ENCODE results near the gene NIF3L1. TPM values are rescaled to one million over a fixed set of nuclear protein-coding genes. Genes with fewer than 3 reads are reported as not detected.

Gene NIF3L1
- total RNA-seq, 1 experiment from 2014 or later = 38.4 TPM

- Mint-ChIP-seq H3K27me3 (ENCODE audit: unreplicated experiment) (no peaks in the 10 kb centered on the region), H3K27ac (ENCODE audit: unreplicated experiment) (peak overlapping the region; percentile 97), H3K9me3 (ENCODE audit: low read depth, unreplicated experiment) (no peaks in the 10 kb centered on the region), H3K4me1 (ENCODE audit: low read depth, unreplicated experiment) (peaks cover 36% of the 10 kb centered on the region), H3K36me3 (ENCODE audit: insufficient read depth, unreplicated experiment) (peaks cover 73% of the 10 kb centered on the region), H3K4me3 (ENCODE audit: low read depth, unreplicated experiment) (no peak overlapping the region)
- BruUV-seq (replicated peaks) = no TSS peak
- TF ChIP-seq CTCF (IDR thresholded peaks at IDR 0.05; ENCODE audit: unreplicated experiment) = no peak
- intact Hi-C loops (cut with micrococcal nuclease; ENCODE audit: unreplicated experiment) = loop anchor here (1.0 kb wide), 1 partner anchor 234 kb away; no protein-coding TSS in a partner anchor
- DNase-seq = no peak
- CTCF ChIA-PET = interaction anchor here (0.6 kb wide), 1 partner anchor 98 kb away, joined by 3 read pairs; no protein-coding TSS in a partner anchor
Measured at GRCh38 chr2:200943527-200944105, 54.4 kb downstream of the NIF3L1 start.

- peak; percentile 75 for DNase-seq
- peaks cover 75% of the 10 kb centered on the region for H3K36me3 Mint-ChIP-seq (ENCODE audit: insufficient read depth, unreplicated experiment)
- H3K4me3 Mint-ChIP-seq (ENCODE audit: low read depth, unreplicated experiment) = peak overlapping the region; percentile 45
- TF ChIP-seq CTCF (IDR thresholded peaks at IDR 0.05; ENCODE audit: unreplicated experiment) = no peak
- no peaks in the 10 kb centered on the region for H3K27me3 Mint-ChIP-seq (ENCODE audit: unreplicated experiment)
- CTCF ChIA-PET = interaction anchor here (1.0 to 1.2 kb wide), 3 partner anchors 22 to 238 kb away, joined by 4 to 7 read pairs (median 4); partner anchors contain the start of gene CASP10
- H3K9me3 Mint-ChIP-seq (ENCODE audit: low read depth, unreplicated experiment) = no peaks in the 10 kb centered on the region
- peak overlapping the region; percentile 97 for H3K27ac Mint-ChIP-seq (ENCODE audit: unreplicated experiment)
- H3K4me1 Mint-ChIP-seq (ENCODE audit: low read depth, unreplicated experiment) = peaks cover 36% of the 10 kb centered on the region
- no TSS peak for BruUV-seq (replicated peaks)
- intact Hi-C loops (cut with micrococcal nuclease; ENCODE audit: unreplicated experiment) = loop anchor here (1.0 kb wide), 1 partner anchor 233 kb away; no protein-coding TSS in a partner anchor
Measured at GRCh38 chr2:200944467-200945394, 55.6 kb downstream of the NIF3L1 start.

GRCh38 chr2:200945395-200945729 lies 56.2 kb downstream of the NIF3L1 start:
- no peak for TF ChIP-seq CTCF (IDR thresholded peaks at IDR 0.05; ENCODE audit: unreplicated experiment)
- peaks cover 74% of the 10 kb centered on the region for H3K36me3 Mint-ChIP-seq (ENCODE audit: insufficient read depth, unreplicated experiment)
- H3K9me3 Mint-ChIP-seq (ENCODE audit: low read depth, unreplicated experiment) = no peaks in the 10 kb centered on the region
- peak overlapping the region; percentile 45 for H3K4me3 Mint-ChIP-seq (ENCODE audit: low read depth, unreplicated experiment)
- H3K27me3 Mint-ChIP-seq (ENCODE audit: unreplicated experiment) = no peaks in the 10 kb centered on the region
- H3K27ac Mint-ChIP-seq (ENCODE audit: unreplicated experiment) = peak overlapping the region; percentile 97
- no TSS peak for BruUV-seq (replicated peaks)
- intact Hi-C loops (cut with micrococcal nuclease; ENCODE audit: unreplicated experiment) = no loop called here
- no peak for DNase-seq
- peaks cover 36% of the 10 kb centered on the region for H3K4me1 Mint-ChIP-seq (ENCODE audit: low read depth, unreplicated experiment)
- CTCF ChIA-PET = interaction anchor here (1.0 to 1.2 kb wide), 3 partner anchors 22 to 238 kb away, joined by 4 to 7 read pairs (median 4); partner anchors contain the start of gene CASP10

GRCh38 chr2:200950378-200950777 lies 61.2 kb downstream of the NIF3L1 start:
- Mint-ChIP-seq H3K27me3 (ENCODE audit: unreplicated experiment) (no peaks in the 10 kb centered on the region), H3K4me1 (ENCODE audit: low read depth, unreplicated experiment) (peaks cover 16% of the 10 kb centered on the region), H3K9me3 (ENCODE audit: low read depth, unreplicated experiment) (no peaks in the 10 kb centered on the region), H3K4me3 (ENCODE audit: low read depth, unreplicated experiment) (no peak overlapping the region), H3K27ac (ENCODE audit: unreplicated experiment) (no peak overlapping the region), H3K36me3 (ENCODE audit: insufficient read depth, unreplicated experiment) (peaks cover 53% of the 10 kb centered on the region)
- CTCF ChIA-PET = no interaction called here
- intact Hi-C loops (cut with micrococcal nuclease; ENCODE audit: unreplicated experiment) = no loop called here
- DNase-seq = no peak
- no TSS peak for BruUV-seq (replicated peaks)
- TF ChIP-seq CTCF (IDR thresholded peaks at IDR 0.05; ENCODE audit: unreplicated experiment) = no peak

Other genes starting within 250 kb of the NIF3L1 start
- 240 and 254 TPM in 2 replicates for gene BZW1, start 77.5 kb upstream of the NIF3L1 start, total RNA-seq (2022)
- 73.1 and 83.5 TPM in 2 replicates for gene CLK1, start 24.7 kb upstream of the NIF3L1 start, total RNA-seq (2022)
- 28.0 and 31.5 TPM in 2 replicates for gene PPIL3, start 294 bp upstream of the NIF3L1 start, total RNA-seq (2022)
- gene ORC2, start 74.3 kb downstream of the NIF3L1 start, total RNA-seq (2022) = 38.8 and 49.6 TPM in 2 replicates
- gene HYCC2, start 182.3 kb downstream of the NIF3L1 start, total RNA-seq (2022) = 37.5 and 45.6 TPM in 2 replicates
- gene NDUFB3, start 182.6 kb downstream of the NIF3L1 start, total RNA-seq (2022) = 133 and 140 TPM in 2 replicates
- gene CFLAR, start 226.8 kb downstream of the NIF3L1 start, total RNA-seq (2022) = 232 and 285 TPM in 2 replicates

All from Calu3 (cell line).